ENCODE measurements around the gene C1QTNF1.

Gene C1QTNF1

GRCh38 chr17:79084291-79085153 is 60.6 kb downstream of the C1QTNF1 start:
- Histone ChIP-seq H3K9me3 (ENCODE audit: control insufficient read depth, insufficient read depth, low read length) (no peaks in the 10 kb centered on the region), H3K27ac (ENCODE audit: low read length) (no peak overlapping the region), H3K4me3 (ENCODE audit: low read length) (no peak overlapping the region), H3K36me3 (ENCODE audit: control insufficient read depth, insufficient read depth, low read length) (peaks cover 26% of the 10 kb centered on the region), H3K4me1 (ENCODE audit: control insufficient read depth, insufficient read depth, low read length) (no peaks in the 10 kb centered on the region), H3K27me3 (ENCODE audit: control insufficient read depth, insufficient read depth, low read length) (no peaks in the 10 kb centered on the region)
- DNase-seq (ENCODE audit: low read depth, low spot score): no peak
- no CpG with 5 or more reads among the region's 31 CpGs for WGBS (ENCODE audit: insufficient coverage, insufficient read length)

GRCh38 chr17:79085154-79085920 is 61.4 kb downstream of the C1QTNF1 start:
- Histone ChIP-seq H3K4me3 (ENCODE audit: low read length) (no peak overlapping the region), H3K9me3 (ENCODE audit: control insufficient read depth, insufficient read depth, low read length) (no peaks in the 10 kb centered on the region), H3K27me3 (ENCODE audit: control insufficient read depth, insufficient read depth, low read length) (no peaks in the 10 kb centered on the region), H3K36me3 (ENCODE audit: control insufficient read depth, insufficient read depth, low read length) (peaks cover 20% of the 10 kb centered on the region), H3K4me1 (ENCODE audit: control insufficient read depth, insufficient read depth, low read length) (no peaks in the 10 kb centered on the region), H3K27ac (ENCODE audit: low read length) (no peak overlapping the region)
- no peak for DNase-seq (ENCODE audit: low read depth, low spot score)
- WGBS (ENCODE audit: insufficient coverage, insufficient read length): no CpG with 5 or more reads among the region's 30 CpGs

GRCh38 chr17:79085921-79086551 is 62.1 kb downstream of the C1QTNF1 start:
- Histone ChIP-seq H3K36me3 (ENCODE audit: control insufficient read depth, insufficient read depth, low read length) (peaks cover 16% of the 10 kb centered on the region; the same call in 1 of the 2 replicates), H3K27me3 (ENCODE audit: control insufficient read depth, insufficient read depth, low read length) (no peaks in the 10 kb centered on the region), H3K9me3 (ENCODE audit: control insufficient read depth, insufficient read depth, low read length) (no peaks in the 10 kb centered on the region), H3K4me3 (ENCODE audit: low read length) (no peak overlapping the region), H3K4me1 (ENCODE audit: control insufficient read depth, insufficient read depth, low read length) (no peaks in the 10 kb centered on the region), H3K27ac (ENCODE audit: low read length) (no peak overlapping the region)
- WGBS (ENCODE audit: insufficient coverage, insufficient read length): no CpG with 5 or more reads among the region's 28 CpGs
- DNase-seq (ENCODE audit: low read depth, low spot score): no peak

- Histone ChIP-seq H3K9me3 (ENCODE audit: control insufficient read depth, insufficient read depth, low read length) (no peaks in the 10 kb centered on the region), H3K4me3 (ENCODE audit: low read length) (no peak overlapping the region), H3K36me3 (ENCODE audit: control insufficient read depth, insufficient read depth, low read length) (peaks cover 15% of the 10 kb centered on the region; the same call in 1 of the 2 replicates), H3K27ac (ENCODE audit: low read length) (no peak overlapping the region), H3K4me1 (ENCODE audit: control insufficient read depth, insufficient read depth, low read length) (no peaks in the 10 kb centered on the region), H3K27me3 (ENCODE audit: control insufficient read depth, insufficient read depth, low read length) (no peaks in the 10 kb centered on the region)
- whole genome bisulfite sequencing (ENCODE audit: insufficient coverage, insufficient read length): no CpG with 5 or more reads among the region's 33 CpGs
- DNase-seq (ENCODE audit: low read depth, low spot score): no peak
Observed at GRCh38 chr17:79086609-79087427, 62.8 kb downstream of the C1QTNF1 start.

- no peaks in the 10 kb centered on the region for H3K4me1 ChIP-seq (ENCODE audit: control insufficient read depth, insufficient read depth, low read length)
- no CpG with 5 or more reads among the region's 12 CpGs for WGBS (ENCODE audit: insufficient coverage, insufficient read length)
- peak; percentile 55 for DNase-seq (ENCODE audit: low read depth, low spot score)
- no peak overlapping the region for H3K27ac ChIP-seq (ENCODE audit: low read length)
- no peaks in the 10 kb centered on the region for H3K27me3 ChIP-seq (ENCODE audit: control insufficient read depth, insufficient read depth, low read length)
- H3K4me3 ChIP-seq (ENCODE audit: low read length): no peak overlapping the region
- H3K36me3 ChIP-seq (ENCODE audit: control insufficient read depth, insufficient read depth, low read length): peaks cover 10% of the 10 kb centered on the region; the same call in 1 of the 2 replicates
- H3K9me3 ChIP-seq (ENCODE audit: control insufficient read depth, insufficient read depth, low read length): no peaks in the 10 kb centered on the region
Observed at GRCh38 chr17:79087428-79088143, 63.6 kb downstream of the C1QTNF1 start.

- H3K4me1 ChIP-seq (ENCODE audit: control insufficient read depth, insufficient read depth, low read length): no peaks in the 10 kb centered on the region
- DNase-seq (ENCODE audit: low read depth, low spot score): no peak
- H3K9me3 ChIP-seq (ENCODE audit: control insufficient read depth, insufficient read depth, low read length): no peaks in the 10 kb centered on the region
- H3K4me3 ChIP-seq (ENCODE audit: low read length): no peak overlapping the region
- no peak overlapping the region for H3K27ac ChIP-seq (ENCODE audit: low read length)
- H3K27me3 ChIP-seq (ENCODE audit: control insufficient read depth, insufficient read depth, low read length): no peaks in the 10 kb centered on the region
- H3K36me3 ChIP-seq (ENCODE audit: control insufficient read depth, insufficient read depth, low read length): peaks cover 4% of the 10 kb centered on the region; the same call in 1 of the 2 replicates
- no CpG with 5 or more reads among the region's 26 CpGs for WGBS (ENCODE audit: insufficient coverage, insufficient read length)
Observed at GRCh38 chr17:79088247-79088996, 64.5 kb downstream of the C1QTNF1 start.

- Histone ChIP-seq H3K9me3 (ENCODE audit: control insufficient read depth, insufficient read depth, low read length) (no peaks in the 10 kb centered on the region), H3K27ac (ENCODE audit: low read length) (no peak overlapping the region), H3K4me1 (ENCODE audit: control insufficient read depth, insufficient read depth, low read length) (no peaks in the 10 kb centered on the region), H3K27me3 (ENCODE audit: control insufficient read depth, insufficient read depth, low read length) (no peaks in the 10 kb centered on the region), H3K36me3 (ENCODE audit: control insufficient read depth, insufficient read depth, low read length) (no peaks in the 10 kb centered on the region; the same call in 1 of the 2 replicates), H3K4me3 (ENCODE audit: low read length) (no peak overlapping the region)
- no peak for DNase-seq (ENCODE audit: low read depth, low spot score)
- WGBS (ENCODE audit: insufficient coverage, insufficient read length): no CpG with 5 or more reads among the region's 8 CpGs
Observed at GRCh38 chr17:79088997-79089328, 65.0 kb downstream of the C1QTNF1 start.

GRCh38 chr17:79089720-79090442 is 65.9 kb downstream of the C1QTNF1 start:
- no CpG with 5 or more reads among the region's 31 CpGs for WGBS (ENCODE audit: insufficient coverage, insufficient read length)

More at GRCh38 chr17:79089720-79090442, 65.9 kb downstream of the C1QTNF1 start:
- no peak overlapping the region for H3K27ac ChIP-seq (ENCODE audit: low read length)
- no peaks in the 10 kb centered on the region; the same call in 1 of the 2 replicates for H3K36me3 ChIP-seq (ENCODE audit: control insufficient read depth, insufficient read depth, low read length)
- H3K27me3 ChIP-seq (ENCODE audit: control insufficient read depth, insufficient read depth, low read length): no peaks in the 10 kb centered on the region
- H3K4me3 ChIP-seq (ENCODE audit: low read length): no peak overlapping the region
- no peaks in the 10 kb centered on the region for H3K9me3 ChIP-seq (ENCODE audit: control insufficient read depth, insufficient read depth, low read length)
- no peak for DNase-seq (ENCODE audit: low read depth, low spot score)
- no peaks in the 10 kb centered on the region for H3K4me1 ChIP-seq (ENCODE audit: control insufficient read depth, insufficient read depth, low read length)
